ACC112 (cell line): ENCODE results near the gene KCNIP4.

Source experiments
- H2AFZ ChIP-seq: fragments of 200-600 bp; sonication (generic); one replicate; pipeline ENCODE4 v1.6.0; 2017; ENCODE audit warnings: antibody characterized with exemption, low read length; ENCODE audit not compliant: unreplicated experiment
- H3K27ac ChIP-seq: fragments of 200-600 bp; sonication (generic); 2 replicates; pipeline ENCODE4 v1.5.1; 2014; ENCODE audit warnings: low read depth, mild to moderate bottlenecking, antibody characterized with exemption, low read length, moderate library complexity
- H3K27me3 ChIP-seq: fragments of 200-600 bp; sonication (generic); 2 replicates; pipeline ENCODE4 v1.6.1; 2014; ENCODE audit warnings: mild to moderate bottlenecking, antibody characterized with exemption, low read length, moderate library complexity, mixed read lengths; ENCODE audit not compliant: insufficient read depth
- H3K36me3 ChIP-seq: fragments of 200-600 bp; sonication (generic); 2 replicates; pipeline ENCODE4 v1.6.1; 2016; ENCODE audit warnings: mild to moderate bottlenecking, antibody characterized with exemption, low read length, moderate library complexity, mixed read lengths; ENCODE audit not compliant: insufficient read depth
- H3K4me1 ChIP-seq: fragments of 200-600 bp; sonication (generic); one replicate; pipeline ENCODE4 v1.6.1; 2016; ENCODE audit warnings: low read length, mixed read lengths; ENCODE audit not compliant: insufficient read depth, unreplicated experiment, control insufficient read depth
- H3K4me3 ChIP-seq: fragments of 200-600 bp; sonication (generic); 2 replicates; pipeline ENCODE4 v1.5.1; 2014; ENCODE audit warnings: mild to moderate bottlenecking, low read depth, low read length
- H3K79me2 ChIP-seq: fragments of 200-600 bp; sonication (generic); one replicate; pipeline ENCODE4 v1.6.0; 2016; ENCODE audit warnings: low read length; ENCODE audit not compliant: control insufficient read depth, unreplicated experiment, insufficient read depth

Gene KCNIP4

GRCh38 chr4:21167711-21168110 is 780.9 kb downstream of the KCNIP4 start:
- Histone ChIP-seq H3K27ac (no peak overlapping the region), H3K27me3 (no peaks in the 10 kb centered on the region)

GRCh38 chr4:21155367-21155766 is 793.2 kb downstream of the KCNIP4 start:
- Histone ChIP-seq H3K4me1 (no peaks in the 10 kb centered on the region), H3K27ac (no peak overlapping the region), H3K27me3 (no peaks in the 10 kb centered on the region), H2AFZ (no peak overlapping the region), H3K36me3 (no peaks in the 10 kb centered on the region), H3K79me2 (no peaks in the 10 kb centered on the region), H3K4me3 (no peak overlapping the region)

More at GRCh38 chr4:21167711-21168110, 780.9 kb downstream of the KCNIP4 start:
- H3K36me3 ChIP-seq = no peaks in the 10 kb centered on the region
- H3K79me2 ChIP-seq = no peaks in the 10 kb centered on the region
- H3K4me3 ChIP-seq = no peak overlapping the region
- H3K4me1 ChIP-seq = no peaks in the 10 kb centered on the region
- no peak overlapping the region for H2AFZ ChIP-seq

- H3K4me1 ChIP-seq = no peaks in the 10 kb centered on the region
- no peak overlapping the region for H3K27ac ChIP-seq
- no peaks in the 10 kb centered on the region for H3K36me3 ChIP-seq
- no peaks in the 10 kb centered on the region for H3K79me2 ChIP-seq
- H2AFZ ChIP-seq = no peak overlapping the region
- no peak overlapping the region for H3K4me3 ChIP-seq
- H3K27me3 ChIP-seq = no peaks in the 10 kb centered on the region
These were observed 809.2 kb downstream of the KCNIP4 start for GRCh38 chr4:21139327-21139726.

- no peak overlapping the region for H3K4me3 ChIP-seq
- no peak overlapping the region for H2AFZ ChIP-seq
- no peaks in the 10 kb centered on the region for H3K79me2 ChIP-seq
- no peaks in the 10 kb centered on the region for H3K36me3 ChIP-seq
- H3K4me1 ChIP-seq = no peaks in the 10 kb centered on the region
- no peak overlapping the region for H3K27ac ChIP-seq
- H3K27me3 ChIP-seq = no peaks in the 10 kb centered on the region
These were observed 812.4 kb downstream of the KCNIP4 start for GRCh38 chr4:21136051-21136630.

GRCh38 chr4:21134994-21135393 is 813.6 kb downstream of the KCNIP4 start:
- H3K27me3 ChIP-seq = no peaks in the 10 kb centered on the region
- no peak overlapping the region for H3K27ac ChIP-seq
- H2AFZ ChIP-seq = no peak overlapping the region
- no peaks in the 10 kb centered on the region for H3K4me1 ChIP-seq
- H3K79me2 ChIP-seq = no peaks in the 10 kb centered on the region
- H3K4me3 ChIP-seq = no peak overlapping the region
- no peaks in the 10 kb centered on the region for H3K36me3 ChIP-seq

GRCh38 chr4:21130606-21131005 is 818.0 kb downstream of the KCNIP4 start:
- H3K79me2 ChIP-seq = no peaks in the 10 kb centered on the region
- no peak overlapping the region for H3K27ac ChIP-seq

GRCh38 chr4:21126014-21126512 is 822.5 kb downstream of the KCNIP4 start:
- no peaks in the 10 kb centered on the region for H3K36me3 ChIP-seq
- no peak overlapping the region for H2AFZ ChIP-seq
- H3K4me3 ChIP-seq = no peak overlapping the region
- H3K27me3 ChIP-seq = no peaks in the 10 kb centered on the region
- no peaks in the 10 kb centered on the region for H3K4me1 ChIP-seq
- no peak overlapping the region for H3K27ac ChIP-seq
- no peaks in the 10 kb centered on the region for H3K79me2 ChIP-seq

More at GRCh38 chr4:21130606-21131005, 818.0 kb downstream of the KCNIP4 start:
- Histone ChIP-seq H3K4me1 (no peaks in the 10 kb centered on the region), H3K27me3 (no peaks in the 10 kb centered on the region), H3K4me3 (no peak overlapping the region), H2AFZ (no peak overlapping the region), H3K36me3 (no peaks in the 10 kb centered on the region)

- H3K27ac ChIP-seq = no peak overlapping the region
These were observed 830.3 kb downstream of the KCNIP4 start for GRCh38 chr4:21118301-21118700.

GRCh38 chr4:21117541-21118180 is 830.9 kb downstream of the KCNIP4 start:
- no peaks in the 10 kb centered on the region for H3K36me3 ChIP-seq
- no peaks in the 10 kb centered on the region for H3K79me2 ChIP-seq
- H3K4me1 ChIP-seq = no peaks in the 10 kb centered on the region
- H2AFZ ChIP-seq = no peak overlapping the region
- H3K27me3 ChIP-seq = no peaks in the 10 kb centered on the region
- no peak overlapping the region for H3K4me3 ChIP-seq
- H3K27ac ChIP-seq = no peak overlapping the region

More at GRCh38 chr4:21118301-21118700, 830.3 kb downstream of the KCNIP4 start:
- no peaks in the 10 kb centered on the region for H3K36me3 ChIP-seq
- no peak overlapping the region for H3K4me3 ChIP-seq
- no peak overlapping the region for H2AFZ ChIP-seq
- H3K79me2 ChIP-seq = no peaks in the 10 kb centered on the region
- no peaks in the 10 kb centered on the region for H3K4me1 ChIP-seq
- no peaks in the 10 kb centered on the region for H3K27me3 ChIP-seq

- H3K4me1 ChIP-seq = no peaks in the 10 kb centered on the region
- H3K27me3 ChIP-seq = no peaks in the 10 kb centered on the region
- H3K79me2 ChIP-seq = no peaks in the 10 kb centered on the region
- no peaks in the 10 kb centered on the region for H3K36me3 ChIP-seq
- no peak overlapping the region for H2AFZ ChIP-seq
- no peak overlapping the region for H3K27ac ChIP-seq
- no peak overlapping the region for H3K4me3 ChIP-seq
These were observed 834.9 kb downstream of the KCNIP4 start for GRCh38 chr4:21113496-21114223.
